Endothelial cell (in vitro differentiated cells): ENCODE data around the gene MAD1L1. TPM values are rescaled to one million over a fixed set of nuclear protein-coding genes. Genes with fewer than 3 reads are reported as not detected.

Experiments
- DNase-seq: peaks from one replicate; pipeline ENCODE4 v3.0.0; 2021; ENCODE audit warnings: low spot score
- H3K27ac Mint-ChIP-seq: one replicate; pipeline ENCODE4 v1.8.0; 2021; ENCODE audit warnings: mixed read lengths, inconsistent platforms; ENCODE audit not compliant: unreplicated experiment
- H3K27me3 Mint-ChIP-seq: one replicate; pipeline ENCODE4 v1.8.0; 2021; ENCODE audit warnings: mild to moderate bottlenecking, moderate library complexity, mixed read lengths, inconsistent platforms; ENCODE audit not compliant: unreplicated experiment
- H3K36me3 Mint-ChIP-seq: one replicate; pipeline ENCODE4 v1.8.0; 2021; ENCODE audit warnings: mild to moderate bottlenecking, low read depth, mixed read lengths, inconsistent platforms; ENCODE audit not compliant: unreplicated experiment
- H3K4me1 Mint-ChIP-seq: one replicate; pipeline ENCODE4 v1.8.0; 2021; ENCODE audit warnings: mild to moderate bottlenecking, mixed read lengths, inconsistent platforms; ENCODE audit not compliant: unreplicated experiment
- H3K4me3 Mint-ChIP-seq: one replicate; pipeline ENCODE4 v1.8.0; 2021; ENCODE audit warnings: mild to moderate bottlenecking, mixed read lengths, inconsistent platforms; ENCODE audit not compliant: unreplicated experiment
- H3K9me3 Mint-ChIP-seq: one replicate; pipeline ENCODE4 v1.8.0; 2021; ENCODE audit warnings: mixed read lengths, inconsistent platforms; ENCODE audit not compliant: unreplicated experiment
- total RNA-seq: library from RNA; stranded (reverse); fragmentation: NEBNext Ultra II Directional; extraction: Animal tissue kit (Norgen Biotek cat#: 25700); gene quantifications from one replicate; pipeline ENCODE4 v1.2.1, GENCODE V29; 2021; ENCODE audit not compliant: unreplicated experiment
- TF ChIP-seq, protein P1 (sequence below): fragments of 200-600 bp; sonication (generic); IDR thresholded peaks from one replicate; pipeline ENCODE4 v1.5.0; 2021; ENCODE audit warnings: antibody characterized with exemption; ENCODE audit not compliant: unreplicated experiment

MAD1L1 gene
- total RNA-seq, 1 donor from 2014 or later, result 43.3 TPM

DNA sequence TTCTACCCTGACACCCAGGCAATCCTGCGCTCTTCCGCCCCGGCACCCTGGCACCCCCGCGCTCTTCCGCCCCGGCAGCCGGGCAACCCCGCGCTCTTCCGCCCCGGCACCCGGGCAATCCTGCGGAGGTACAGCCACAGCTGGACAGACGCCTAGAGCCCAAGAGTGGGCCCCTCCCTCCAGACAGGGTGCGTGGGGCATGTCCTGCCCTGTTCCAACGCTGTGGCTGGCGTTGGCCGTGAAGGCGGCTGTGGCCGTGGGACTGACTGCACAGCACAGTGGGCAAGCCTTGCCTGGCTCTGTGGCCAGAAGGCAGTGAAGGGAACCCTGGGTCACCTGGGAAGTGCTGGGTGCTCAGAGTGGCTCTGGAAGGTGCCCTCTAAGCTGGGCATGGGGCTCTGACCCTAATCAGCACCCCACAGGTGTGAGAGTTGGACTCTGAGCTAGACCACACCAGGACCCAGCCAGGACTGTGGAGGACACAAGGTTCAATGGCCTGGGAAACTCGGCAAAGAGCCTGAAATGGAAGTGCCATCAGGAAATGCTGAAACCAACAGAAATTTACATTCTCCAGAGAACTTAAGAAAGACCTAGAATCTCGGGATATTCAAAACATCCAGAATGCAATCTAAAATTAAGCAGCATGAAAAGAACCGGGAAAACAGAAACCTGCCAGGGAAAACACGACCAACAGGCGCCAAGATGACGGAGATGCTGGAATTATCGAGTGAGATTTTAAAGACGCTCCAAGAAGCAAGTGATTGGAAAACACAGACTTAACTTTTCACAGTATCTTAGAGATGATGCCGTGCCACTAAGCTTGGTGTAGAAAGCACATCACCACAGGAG lies 309.1 kb downstream of the MAD1L1 start:
- DNase-seq, result no peak
- peaks cover 11% of the 10 kb centered on the region for H3K4me1 Mint-ChIP-seq
- H3K36me3 Mint-ChIP-seq, result no peaks in the 10 kb centered on the region
- no peaks in the 10 kb centered on the region for H3K9me3 Mint-ChIP-seq
- peaks cover 4% of the 10 kb centered on the region for H3K27me3 Mint-ChIP-seq
- H3K27ac Mint-ChIP-seq, result no peak overlapping the region
- TF ChIP-seq, protein P1, sequence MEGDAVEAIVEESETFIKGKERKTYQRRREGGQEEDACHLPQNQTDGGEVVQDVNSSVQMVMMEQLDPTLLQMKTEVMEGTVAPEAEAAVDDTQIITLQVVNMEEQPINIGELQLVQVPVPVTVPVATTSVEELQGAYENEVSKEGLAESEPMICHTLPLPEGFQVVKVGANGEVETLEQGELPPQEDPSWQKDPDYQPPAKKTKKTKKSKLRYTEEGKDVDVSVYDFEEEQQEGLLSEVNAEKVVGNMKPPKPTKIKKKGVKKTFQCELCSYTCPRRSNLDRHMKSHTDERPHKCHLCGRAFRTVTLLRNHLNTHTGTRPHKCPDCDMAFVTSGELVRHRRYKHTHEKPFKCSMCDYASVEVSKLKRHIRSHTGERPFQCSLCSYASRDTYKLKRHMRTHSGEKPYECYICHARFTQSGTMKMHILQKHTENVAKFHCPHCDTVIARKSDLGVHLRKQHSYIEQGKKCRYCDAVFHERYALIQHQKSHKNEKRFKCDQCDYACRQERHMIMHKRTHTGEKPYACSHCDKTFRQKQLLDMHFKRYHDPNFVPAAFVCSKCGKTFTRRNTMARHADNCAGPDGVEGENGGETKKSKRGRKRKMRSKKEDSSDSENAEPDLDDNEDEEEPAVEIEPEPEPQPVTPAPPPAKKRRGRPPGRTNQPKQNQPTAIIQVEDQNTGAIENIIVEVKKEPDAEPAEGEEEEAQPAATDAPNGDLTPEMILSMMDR, result no peak
- no peak overlapping the region for H3K4me3 Mint-ChIP-seq

DNA sequence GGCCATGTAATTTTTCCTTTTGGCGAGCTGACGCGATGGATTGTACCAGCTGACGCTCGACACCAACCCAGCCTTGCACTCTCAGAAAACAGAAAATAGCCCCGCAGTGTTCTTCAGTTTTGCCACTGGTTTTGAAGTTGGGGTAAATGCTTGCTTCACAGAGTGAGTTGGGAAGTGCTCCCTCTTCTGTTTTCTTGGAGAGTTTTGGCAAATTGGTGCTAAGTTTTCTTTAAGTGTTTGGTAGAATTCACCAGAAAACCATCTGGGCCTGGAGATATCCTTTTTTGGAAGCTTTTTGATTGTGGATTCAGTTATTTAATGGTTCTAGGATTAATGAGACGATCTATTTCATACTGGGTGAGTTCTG lies 309.9 kb downstream of the MAD1L1 start:
- no peak overlapping the region for H3K4me3 Mint-ChIP-seq
- no peaks in the 10 kb centered on the region for H3K9me3 Mint-ChIP-seq
- H3K27ac Mint-ChIP-seq, result no peak overlapping the region
- TF ChIP-seq, protein P1, result no peak
- DNase-seq, result no peak
- peaks cover 4% of the 10 kb centered on the region for H3K27me3 Mint-ChIP-seq
- no peaks in the 10 kb centered on the region for H3K36me3 Mint-ChIP-seq
- H3K4me1 Mint-ChIP-seq, result peaks cover 11% of the 10 kb centered on the region

DNA sequence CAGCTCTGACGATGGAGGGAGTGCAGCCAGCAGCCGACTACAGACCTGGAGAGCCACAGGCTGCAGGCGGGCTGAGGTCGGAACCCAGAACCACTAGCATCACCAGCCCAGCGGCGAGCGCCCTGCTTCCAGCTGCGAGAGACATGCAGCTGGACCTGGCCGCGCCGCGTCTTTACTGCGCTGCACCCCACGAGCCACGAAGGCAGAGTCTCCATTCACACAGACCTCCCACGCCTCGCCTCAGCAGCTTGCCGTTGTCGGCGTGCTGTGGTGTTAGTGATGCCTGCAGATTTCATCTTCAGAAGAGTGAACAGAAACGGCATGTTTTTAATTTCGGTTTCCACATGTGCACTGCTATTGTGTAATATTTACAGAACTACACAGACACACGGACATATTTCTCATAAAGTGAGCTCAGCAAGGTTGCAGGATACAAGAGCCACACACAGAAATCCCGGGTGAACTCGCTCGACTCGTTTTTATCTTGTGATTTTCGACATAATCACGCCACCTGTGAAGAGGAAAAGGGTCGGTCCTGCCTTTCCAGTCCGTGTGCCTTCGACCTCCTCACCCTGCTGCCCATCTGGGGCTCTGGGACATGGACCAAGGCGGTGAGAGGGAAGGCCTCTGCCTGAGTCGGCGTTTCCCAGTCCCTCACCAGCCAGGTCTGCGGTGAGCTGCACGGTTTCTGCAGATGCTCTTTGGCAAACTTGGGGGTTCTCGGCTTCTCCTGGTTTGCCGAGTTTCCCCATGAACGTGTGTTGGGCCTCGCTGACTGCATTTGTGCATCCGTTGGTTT lies 310.5 kb downstream of the MAD1L1 start:
- H3K4me1 Mint-ChIP-seq, result peaks cover 11% of the 10 kb centered on the region
- no peaks in the 10 kb centered on the region for H3K36me3 Mint-ChIP-seq
- no peak for DNase-seq
- no peak overlapping the region for H3K4me3 Mint-ChIP-seq
- TF ChIP-seq, protein P1, result no peak
- peaks cover 4% of the 10 kb centered on the region for H3K27me3 Mint-ChIP-seq
- H3K9me3 Mint-ChIP-seq, result no peaks in the 10 kb centered on the region
- H3K27ac Mint-ChIP-seq, result no peak overlapping the region

DNA sequence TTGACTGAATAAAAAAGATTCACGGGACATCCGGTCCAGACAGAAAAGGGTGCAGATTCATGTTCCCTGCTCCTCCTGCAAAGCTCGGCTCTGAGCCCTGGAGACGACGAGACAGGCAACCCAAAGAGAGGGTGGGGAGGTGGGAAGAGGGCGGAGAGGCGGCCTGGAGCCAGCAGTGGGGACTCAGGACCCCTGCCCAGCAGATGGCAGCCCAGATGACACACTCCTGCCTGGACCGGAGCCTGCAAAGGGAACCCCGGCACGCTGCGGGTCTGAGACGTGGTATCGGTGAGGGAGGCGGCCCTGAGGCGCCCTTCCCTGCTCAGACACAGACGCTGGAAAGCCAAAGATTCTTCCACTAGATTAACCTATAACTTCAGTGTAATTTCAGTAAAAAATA lies 311.9 kb downstream of the MAD1L1 start:
- H3K27me3 Mint-ChIP-seq, result peaks cover 5% of the 10 kb centered on the region
- no peak for DNase-seq
- no peak overlapping the region for H3K27ac Mint-ChIP-seq
- no peak overlapping the region for H3K4me3 Mint-ChIP-seq
- H3K36me3 Mint-ChIP-seq, result peaks cover 6% of the 10 kb centered on the region
- peaks cover 7% of the 10 kb centered on the region for H3K4me1 Mint-ChIP-seq
- H3K9me3 Mint-ChIP-seq, result no peaks in the 10 kb centered on the region
- TF ChIP-seq, protein P1, result no peak

DNA sequence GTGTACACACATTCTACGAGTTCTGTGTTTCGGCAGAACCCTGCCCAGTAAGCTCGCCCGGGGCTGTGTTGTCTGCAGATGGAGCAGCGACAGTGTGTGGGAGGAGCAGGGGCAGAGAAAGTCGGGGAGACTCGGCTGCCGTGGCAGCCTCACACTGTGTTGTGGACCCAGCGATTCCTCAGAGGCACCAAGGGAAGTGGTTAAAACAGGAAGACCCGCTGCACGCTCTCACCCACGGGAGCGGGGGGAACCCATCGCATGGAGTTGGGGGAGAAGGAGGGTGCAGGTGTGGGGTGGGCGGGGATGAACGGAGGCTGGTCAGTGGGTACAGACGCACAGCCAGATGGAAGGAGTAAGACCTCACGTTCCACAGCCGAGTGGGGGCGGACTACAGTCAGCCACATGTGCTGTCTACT lies 312.5 kb downstream of the MAD1L1 start:
- no peak for DNase-seq
- peaks cover 7% of the 10 kb centered on the region for H3K4me1 Mint-ChIP-seq
- H3K27ac Mint-ChIP-seq, result no peak overlapping the region
- peaks cover 5% of the 10 kb centered on the region for H3K27me3 Mint-ChIP-seq
- peaks cover 6% of the 10 kb centered on the region for H3K36me3 Mint-ChIP-seq
- H3K4me3 Mint-ChIP-seq, result no peak overlapping the region
- H3K9me3 Mint-ChIP-seq, result no peaks in the 10 kb centered on the region
- TF ChIP-seq, protein P1, result no peak
